ENCODE results near the gene KITLG.
A peak's percentile ranks its signal among the peaks of the same experiment; 100 is the strongest.
"Not testable (repeated sequence)": the region's sequence is repeated elsewhere in the genome, so short reads cannot be mapped to it uniquely, and the experiment has no call there.

The KITLG gene

DNA sequence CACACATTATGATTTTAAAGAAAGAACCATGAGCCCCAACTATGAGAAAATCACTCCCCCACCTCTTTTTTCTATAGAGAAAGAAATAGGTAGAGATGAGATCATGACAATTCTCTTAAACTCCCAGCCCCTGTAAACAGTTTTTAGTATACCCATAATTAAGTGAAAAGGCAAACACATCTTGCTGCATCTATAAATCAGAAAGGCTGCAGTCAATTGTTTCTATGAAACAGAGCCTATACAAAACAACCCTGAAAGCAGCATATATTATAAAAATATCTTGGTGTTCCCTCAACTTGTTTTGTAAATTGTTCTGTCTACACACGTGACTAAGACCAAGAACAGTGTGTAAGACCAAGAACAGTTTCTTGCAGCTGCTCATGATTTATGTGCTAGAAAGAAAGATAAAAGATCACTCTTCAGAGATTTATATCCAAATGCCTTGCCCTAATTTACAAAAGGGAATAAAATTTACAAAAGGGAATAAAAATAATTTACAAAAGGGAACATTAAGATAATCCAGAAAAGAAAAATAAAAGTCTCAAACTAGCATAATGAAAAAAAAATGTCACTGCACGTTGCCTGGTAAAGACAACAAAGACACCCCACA is 4.8 kb downstream of the KITLG start:
- peak; percentile 78 for DNase-seq

GRCh38 chr12:88574278-88574677 is 6.0 kb downstream of the KITLG start:
- no peak for DNase-seq

GRCh38 chr12:88573583-88573982 is 6.7 kb downstream of the KITLG start:
- no peak for DNase-seq

GRCh38 chr12:88572781-88573549 is 7.3 kb downstream of the KITLG start:
- DNase-seq, result no peak

DNA sequence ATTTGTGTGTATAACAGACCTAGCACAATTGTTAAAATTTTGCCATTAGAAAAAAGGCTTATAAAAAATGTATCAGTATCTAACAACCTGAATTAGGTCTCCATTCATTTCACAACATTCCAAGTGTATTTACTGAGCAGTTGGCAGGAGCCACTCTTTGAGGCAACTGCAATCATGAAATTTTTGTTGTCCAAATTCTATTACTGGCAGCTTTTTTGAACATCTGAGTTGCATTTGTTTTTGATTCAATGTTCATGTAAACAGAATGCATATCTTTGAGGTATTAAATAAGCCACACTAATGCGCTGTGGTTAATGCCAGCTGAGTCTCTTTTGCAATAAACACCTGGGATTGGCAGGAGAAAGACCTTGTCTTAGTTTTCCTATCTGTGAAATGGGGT is 8.7 kb downstream of the KITLG start:
- DNase-seq, result no peak

GRCh38 chr12:88570103-88570502 is 10.2 kb downstream of the KITLG start:
- DNase-seq, result no peak

- no peak for DNase-seq
Observed at GRCh38 chr12:88566430-88566829, 13.8 kb downstream of the KITLG start.

GRCh38 chr12:88562846-88563582 is 17.3 kb downstream of the KITLG start:
- no peak for DNase-seq

- DNase-seq, result peak; percentile 70
Observed at GRCh38 chr12:88562151-88562550, 18.1 kb downstream of the KITLG start.

- DNase-seq, result no peak
Observed at GRCh38 chr12:88559772-88560171, 20.5 kb downstream of the KITLG start.

DNA sequence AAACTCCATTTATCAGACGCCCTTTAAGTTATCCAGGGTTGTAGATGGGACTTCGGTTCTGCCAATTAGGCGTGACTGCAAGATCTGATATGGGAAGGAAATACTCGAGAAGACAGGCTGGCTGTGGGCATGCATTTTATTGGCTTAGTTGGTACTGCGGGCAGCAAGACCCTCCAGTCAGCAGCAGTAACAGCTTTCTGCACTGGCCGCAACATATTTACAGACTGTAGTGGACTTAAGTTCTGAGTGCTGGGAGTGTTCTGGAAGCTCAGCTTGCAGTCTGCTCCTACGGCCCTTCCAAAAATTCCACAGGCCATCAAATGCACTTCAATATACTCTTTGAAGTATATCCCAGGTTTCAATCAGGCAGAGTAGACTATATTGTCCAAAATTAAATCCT is 21.1 kb downstream of the KITLG start:
- DNase-seq, result no peak

DNA sequence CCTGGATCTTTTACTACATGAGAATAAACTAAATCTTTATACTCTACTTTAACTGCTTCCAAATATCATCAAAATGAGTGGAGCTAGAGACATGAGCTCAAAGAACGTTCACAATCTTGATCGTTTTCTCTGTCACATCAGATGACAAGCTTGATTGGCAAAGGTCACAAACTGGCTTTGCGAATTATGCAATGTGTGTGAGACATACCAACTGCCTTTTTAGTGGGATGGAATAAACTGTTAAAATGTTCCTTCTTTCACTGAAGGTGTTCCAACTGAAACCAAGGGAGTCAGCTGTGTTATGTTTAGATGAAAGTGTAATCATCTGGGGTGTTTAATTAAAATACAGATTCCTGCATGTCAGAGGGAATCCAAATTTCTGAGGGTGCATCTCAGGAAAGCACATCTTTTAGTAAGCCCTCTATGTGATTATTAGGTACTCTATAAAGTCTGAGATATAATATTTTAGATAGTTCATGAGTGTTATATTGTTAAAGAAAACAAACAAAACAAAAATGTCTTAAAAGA is 21.9 kb downstream of the KITLG start:
- no peak for DNase-seq

- DNase-seq, result no peak
Observed at GRCh38 chr12:88556213-88556774, 24.0 kb downstream of the KITLG start.

- peak; percentile 94 for DNase-seq
Observed at GRCh38 chr12:88553941-88554658, 26.2 kb downstream of the KITLG start.

- DNase-seq, result no peak
Observed at GRCh38 chr12:88552610-88553079, 27.6 kb downstream of the KITLG start.

GRCh38 chr12:88549929-88550328 is 30.3 kb downstream of the KITLG start:
- no peak for DNase-seq

- not testable (repeated sequence) for DNase-seq
Observed at GRCh38 chr12:88547949-88548348, 32.3 kb downstream of the KITLG start.

DNA sequence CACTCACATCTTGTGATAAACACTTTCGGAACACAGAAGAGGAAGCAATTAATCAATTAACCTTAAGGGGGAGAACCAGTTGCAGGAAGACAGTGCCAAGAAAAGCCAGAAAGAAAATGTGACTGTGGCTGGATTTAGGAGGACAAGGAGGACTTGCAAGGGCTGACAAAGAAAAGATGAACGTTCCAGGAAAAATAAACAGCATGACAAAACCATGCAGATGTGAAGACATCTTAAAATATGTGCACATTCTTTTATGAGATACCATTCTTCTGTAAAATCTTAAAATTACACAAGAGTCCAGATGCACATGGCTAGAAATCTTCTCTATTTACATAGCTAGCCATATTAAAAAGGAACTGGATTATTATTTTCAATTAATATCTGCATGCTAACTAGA is 33.4 kb downstream of the KITLG start:
- no peak for DNase-seq

DNA sequence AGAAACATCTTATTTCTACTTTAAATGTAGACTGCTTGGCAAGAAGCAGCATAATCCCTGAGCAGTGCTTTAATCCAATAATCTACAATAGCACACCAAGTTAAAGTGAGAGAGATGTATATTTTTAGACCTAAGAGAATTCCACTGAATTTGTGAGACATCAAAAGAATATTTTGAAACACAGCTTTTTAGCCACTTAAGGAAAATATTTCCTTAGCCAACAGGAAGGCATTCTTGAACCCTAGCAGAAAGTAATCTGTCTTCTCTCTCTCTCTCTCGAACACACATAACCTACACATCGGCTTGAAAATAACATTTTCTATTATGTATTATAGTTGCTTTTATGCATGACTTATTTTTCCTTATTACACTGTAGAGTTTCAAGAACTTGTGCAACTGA is 34.0 kb downstream of the KITLG start:
- DNase-seq, result no peak

DNA sequence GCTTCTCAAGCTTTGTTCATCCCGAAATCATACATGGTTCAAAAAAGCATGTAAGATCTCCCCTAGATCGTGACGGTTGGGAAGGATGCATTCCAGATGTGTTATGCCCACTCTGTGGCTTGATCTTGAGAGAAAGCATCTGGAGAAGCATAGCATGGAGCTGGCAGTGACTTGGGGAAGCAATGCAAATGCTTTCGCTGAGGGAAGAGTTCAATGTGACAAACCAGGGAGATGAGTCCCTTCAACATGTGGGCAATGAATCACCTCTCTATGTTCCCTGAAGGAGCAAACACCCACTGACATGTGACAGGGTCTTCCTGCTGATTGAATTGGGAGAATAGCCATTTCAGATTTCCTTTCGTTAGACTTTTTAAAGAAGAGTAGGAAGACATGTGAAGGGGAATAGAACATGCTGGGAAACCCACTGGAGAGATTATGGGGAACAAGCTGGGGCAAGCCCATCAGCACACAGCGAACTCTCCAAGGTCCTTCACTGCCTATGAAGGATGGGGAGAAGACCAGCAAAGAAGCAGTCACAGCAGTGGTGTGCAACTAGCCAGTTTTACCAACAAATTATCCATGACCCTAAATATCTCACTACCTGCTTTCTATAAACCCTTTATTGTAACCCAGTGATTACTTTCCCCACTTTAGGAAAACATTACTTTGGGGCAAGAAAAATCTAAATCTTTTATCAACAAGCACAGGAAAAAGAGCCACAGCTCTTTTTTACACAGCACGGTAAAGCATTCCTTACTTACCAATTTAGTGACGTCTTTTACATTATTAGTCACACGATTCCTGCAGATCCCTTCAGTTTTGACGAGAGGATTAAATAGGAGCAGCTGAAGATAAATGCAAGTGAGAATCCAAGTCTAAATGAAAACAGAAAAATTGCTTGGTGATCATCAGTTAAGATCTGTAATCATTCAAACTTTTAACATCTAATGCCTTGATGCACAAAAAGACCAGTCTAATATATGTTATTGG is 35.0 kb downstream of the KITLG start:
- DNase-seq, result no peak

DNA sequence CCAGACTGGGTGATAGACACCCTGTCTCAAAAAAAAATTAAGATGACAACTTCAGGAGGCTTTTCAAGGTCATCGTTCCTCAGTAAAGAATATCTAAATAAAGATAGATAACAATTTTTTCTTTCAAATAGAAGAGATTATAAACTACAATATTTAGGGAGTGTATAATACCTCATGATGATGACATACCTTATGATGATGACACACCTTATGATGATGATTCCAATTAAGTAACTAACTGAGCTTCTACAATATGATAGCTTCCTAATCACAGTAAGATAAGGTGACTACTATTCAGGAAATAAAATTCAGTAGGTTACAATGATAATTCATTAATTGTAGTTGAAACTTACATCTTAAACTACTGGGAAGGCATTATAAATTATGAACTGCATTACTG is 40.4 kb downstream of the KITLG start:
- DNase-seq, result no peak

All from NCI-H748 treated with DMSO at 0.1 percent for 48 hours (cell line).